ENCODE measurements around the gene AHCYL2. TPM values are rescaled to one million over a fixed set of nuclear protein-coding genes. Genes with fewer than 3 reads are reported as not detected.

Gene AHCYL2
- total RNA-seq, 1 experiment from 2014 or later = 25.6 TPM

GRCh38 chr7:129385116-129385515 is 160.3 kb downstream of the AHCYL2 start:
- H3K27ac Mint-ChIP-seq = 0 out of 2 replicates have a peak overlapping the region, but pooled peaks have one; percentile 46
- peaks cover 37% of the 10 kb centered on the region for H3K4me1 Mint-ChIP-seq
- DNase-seq (ENCODE audit: low spot score) (no peak), ATAC-seq (peak; percentile 67)
- no peak overlapping the region for H3K4me3 Mint-ChIP-seq
- H3K9me3 Mint-ChIP-seq = no peaks in the 10 kb centered on the region
- POLR2A ChIA-PET = no interaction called here
- no peaks in the 10 kb centered on the region for H3K36me3 Mint-ChIP-seq
- no peak for TF ChIP-seq USF1 (CRISPR knock-in tag; IDR thresholded peaks at IDR 0.05)
- TF ChIP-seq, protein P1, sequence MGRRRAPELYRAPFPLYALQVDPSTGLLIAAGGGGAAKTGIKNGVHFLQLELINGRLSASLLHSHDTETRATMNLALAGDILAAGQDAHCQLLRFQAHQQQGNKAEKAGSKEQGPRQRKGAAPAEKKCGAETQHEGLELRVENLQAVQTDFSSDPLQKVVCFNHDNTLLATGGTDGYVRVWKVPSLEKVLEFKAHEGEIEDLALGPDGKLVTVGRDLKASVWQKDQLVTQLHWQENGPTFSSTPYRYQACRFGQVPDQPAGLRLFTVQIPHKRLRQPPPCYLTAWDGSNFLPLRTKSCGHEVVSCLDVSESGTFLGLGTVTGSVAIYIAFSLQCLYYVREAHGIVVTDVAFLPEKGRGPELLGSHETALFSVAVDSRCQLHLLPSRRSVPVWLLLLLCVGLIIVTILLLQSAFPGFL (CRISPR knock-in tag; IDR thresholded peaks at IDR 0.05; ENCODE audit: borderline replicate concordance) = no peak
- TF ChIP-seq ZNF671 (CRISPR knock-in tag; IDR thresholded peaks at IDR 0.05) = no peak
- TF ChIP-seq ZNF423 (CRISPR knock-in tag; IDR thresholded peaks at IDR 0.05) = no peak
- CTCF ChIA-PET = interaction anchor here (0.6 to 1.3 kb wide), 6 partner anchors 9 to 87 kb away, joined by 3 to 6 read pairs (median 4); partner anchors contain the start of gene STRIP2
- H3K27me3 Mint-ChIP-seq (ENCODE audit: low read depth) = no peaks in the 10 kb centered on the region

GRCh38 chr7:129385598-129385997 is 160.8 kb downstream of the AHCYL2 start:
- Mint-ChIP-seq H3K27ac (0 out of 2 replicates have a peak overlapping the region, but pooled peaks have one; percentile 46), H3K9me3 (no peaks in the 10 kb centered on the region), H3K4me1 (peaks cover 37% of the 10 kb centered on the region), H3K36me3 (no peaks in the 10 kb centered on the region), H3K27me3 (ENCODE audit: low read depth) (no peaks in the 10 kb centered on the region), H3K4me3 (no peak overlapping the region)
- TF ChIP-seq ZNF416 (CRISPR knock-in tag; IDR thresholded peaks at IDR 0.05) (no peak), ZNF671 (CRISPR knock-in tag; IDR thresholded peaks at IDR 0.05) (no peak), HMGXB4 (CRISPR knock-in tag; IDR thresholded peaks at IDR 0.05) (no peak), ZNF263 (CRISPR knock-in tag; IDR thresholded peaks at IDR 0.05; ENCODE audit: low read depth) (no peak), ZNF121 (CRISPR knock-in tag; IDR thresholded peaks at IDR 0.05) (no peak), IRF2 (CRISPR knock-in tag; IDR thresholded peaks at IDR 0.05; ENCODE audit: borderline replicate concordance, low read depth) (no peak), TCF7 (CRISPR knock-in tag; IDR thresholded peaks at IDR 0.05; ENCODE audit: low read depth) (no peak), HMGA2 (CRISPR knock-in tag; IDR thresholded peaks at IDR 0.05) (no peak), USF1 (CRISPR knock-in tag; IDR thresholded peaks at IDR 0.05) (no peak), NFYB (CRISPR knock-in tag; conservative IDR thresholded peaks at IDR 0.05; ENCODE audit: low read depth) (no peak), ZNF423 (CRISPR knock-in tag; IDR thresholded peaks at IDR 0.05) (no peak)
- TF ChIP-seq, protein P2, sequence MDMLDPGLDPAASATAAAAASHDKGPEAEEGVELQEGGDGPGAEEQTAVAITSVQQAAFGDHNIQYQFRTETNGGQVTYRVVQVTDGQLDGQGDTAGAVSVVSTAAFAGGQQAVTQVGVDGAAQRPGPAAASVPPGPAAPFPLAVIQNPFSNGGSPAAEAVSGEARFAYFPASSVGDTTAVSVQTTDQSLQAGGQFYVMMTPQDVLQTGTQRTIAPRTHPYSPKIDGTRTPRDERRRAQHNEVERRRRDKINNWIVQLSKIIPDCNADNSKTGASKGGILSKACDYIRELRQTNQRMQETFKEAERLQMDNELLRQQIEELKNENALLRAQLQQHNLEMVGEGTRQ (CRISPR knock-in tag; IDR thresholded peaks at IDR 0.05) = no peak
- TF ChIP-seq, protein P3, sequence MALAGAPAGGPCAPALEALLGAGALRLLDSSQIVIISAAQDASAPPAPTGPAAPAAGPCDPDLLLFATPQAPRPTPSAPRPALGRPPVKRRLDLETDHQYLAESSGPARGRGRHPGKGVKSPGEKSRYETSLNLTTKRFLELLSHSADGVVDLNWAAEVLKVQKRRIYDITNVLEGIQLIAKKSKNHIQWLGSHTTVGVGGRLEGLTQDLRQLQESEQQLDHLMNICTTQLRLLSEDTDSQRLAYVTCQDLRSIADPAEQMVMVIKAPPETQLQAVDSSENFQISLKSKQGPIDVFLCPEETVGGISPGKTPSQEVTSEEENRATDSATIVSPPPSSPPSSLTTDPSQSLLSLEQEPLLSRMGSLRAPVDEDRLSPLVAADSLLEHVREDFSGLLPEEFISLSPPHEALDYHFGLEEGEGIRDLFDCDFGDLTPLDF (CRISPR knock-in tag; IDR thresholded peaks at IDR 0.05) = no peak
- no peak for ATAC-seq
- ChIA-PET CTCF (interaction anchor here (1.2 to 1.3 kb wide), 3 partner anchors 10 to 18 kb away, joined by 3 read pairs; no protein-coding TSS in a partner anchor), POLR2A (no interaction called here)
- no peak for DNase-seq (ENCODE audit: low spot score)

DNA sequence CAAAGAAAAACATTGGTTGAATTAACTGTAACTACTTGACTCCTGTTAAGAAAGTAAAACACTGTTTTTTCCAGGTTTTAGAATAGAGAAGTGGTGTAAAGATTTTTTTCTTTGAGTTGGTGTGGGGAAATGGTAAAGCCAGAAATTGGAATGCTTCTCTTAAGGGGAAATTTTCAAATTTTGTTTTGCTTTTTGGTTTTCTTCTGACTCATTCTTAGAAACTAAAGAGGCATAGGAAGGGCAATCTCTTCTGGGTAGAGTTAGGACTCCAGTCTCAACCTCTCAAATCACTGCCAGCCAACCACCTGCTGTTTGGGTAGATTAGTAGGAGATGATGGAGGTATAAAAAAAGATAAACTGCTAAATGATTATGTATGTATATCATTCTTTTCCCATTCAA is 161.7 kb downstream of the AHCYL2 start:
- Mint-ChIP-seq H3K27ac (no peak overlapping the region), H3K4me1 (peaks cover 37% of the 10 kb centered on the region), H3K27me3 (ENCODE audit: low read depth) (no peaks in the 10 kb centered on the region), H3K36me3 (no peaks in the 10 kb centered on the region), H3K4me3 (no peak overlapping the region), H3K9me3 (no peaks in the 10 kb centered on the region)
- ChIA-PET POLR2A (no interaction called here), CTCF (interaction anchor here (1.2 to 1.3 kb wide), 2 partner anchors 11 to 19 kb away, joined by 3 read pairs; no protein-coding TSS in a partner anchor)
- no peak for DNase-seq (ENCODE audit: low spot score)
- no peak for ATAC-seq
- no peak for TF ChIP-seq PRDM15 (CRISPR knock-in tag; IDR thresholded peaks at IDR 0.05)
- no peak for TF ChIP-seq ZNF416 (CRISPR knock-in tag; IDR thresholded peaks at IDR 0.05)
- TF ChIP-seq, protein P4, sequence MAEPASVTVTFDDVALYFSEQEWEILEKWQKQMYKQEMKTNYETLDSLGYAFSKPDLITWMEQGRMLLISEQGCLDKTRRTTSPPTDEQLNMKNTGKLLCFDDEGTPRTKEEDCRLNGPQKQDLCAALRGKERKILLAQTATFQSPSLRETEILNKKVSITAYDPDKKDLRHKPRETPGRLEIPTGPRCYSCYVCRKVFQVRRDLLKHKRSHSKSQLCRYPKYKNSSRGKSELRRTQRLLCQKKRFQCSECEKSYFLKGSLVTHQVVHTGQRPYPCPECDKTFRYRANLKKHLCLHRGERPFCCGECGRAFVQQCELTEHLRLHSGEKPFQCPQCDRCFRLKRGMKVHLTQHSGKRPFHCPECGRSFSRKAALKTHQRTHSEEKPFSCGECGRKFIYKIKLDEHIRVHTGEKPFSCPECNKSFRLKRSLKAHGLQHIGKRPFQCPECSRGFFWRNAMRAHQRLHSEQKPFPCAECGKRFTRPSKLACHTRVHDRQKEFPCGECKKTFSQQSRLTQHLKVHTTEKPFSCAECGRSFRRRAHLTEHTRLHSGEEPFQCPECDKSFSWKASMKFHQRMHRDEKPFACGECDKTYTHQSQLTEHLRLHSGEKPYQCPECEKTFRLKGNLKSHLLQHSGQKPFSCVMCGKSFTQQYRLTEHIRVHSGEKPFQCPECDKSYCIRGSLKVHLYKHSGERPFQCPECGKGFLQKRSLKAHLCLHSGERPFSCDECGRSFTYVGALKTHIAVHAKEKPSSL (CRISPR knock-in tag; conservative IDR thresholded peaks at IDR 0.05) = no peak
- TF ChIP-seq E2F5 (CRISPR knock-in tag; IDR thresholded peaks at IDR 0.05) = no peak
